Measurements from ENCODE around the gene RNF44. TPM values are rescaled to one million over a fixed set of nuclear protein-coding genes. Genes with fewer than 3 reads are reported as not detected.
"Not testable (repeated sequence)": the region's sequence is repeated elsewhere in the genome, so short reads cannot be mapped to it uniquely, and the experiment has no call there.

Gene RNF44
- total and polyA plus RNA-seq, 2 donors (not counting 1 experiment from before 2014, with no cell fraction given), result 1.4 to 2.6 TPM

- TF ChIP-seq CTCF (conservative IDR thresholded peaks at IDR 0.05 in 1 of 2, IDR thresholded peaks at IDR 0.05 in 1 of 2; ENCODE audit: low read depth in 1 of 2, low read length in 2 of 2) (no peak), EZH2 (IDR thresholded peaks at IDR 0.05; ENCODE audit: low read length, missing control alignments) (no peak)
- no peaks in the 10 kb centered on the region for H3K4me1 ChIP-seq (ENCODE audit: control insufficient read depth, extremely low read depth, insufficient read depth, low read length)
- peaks cover 21% of the 10 kb centered on the region for H3K36me3 ChIP-seq (ENCODE audit: control insufficient read depth, insufficient read depth, low read length)
- no peak overlapping the region for H2AFZ ChIP-seq (ENCODE audit: low read length)
- no peak overlapping the region for H3K27ac ChIP-seq (ENCODE audit: insufficient read depth, low read length)
- no peak overlapping the region for H3K4me3 ChIP-seq (replicated peaks in 1 of 4; ENCODE audit: control extremely low read depth in 1 of 4, insufficient read depth in 1 of 4, low read depth in 3 of 4, low read length in 4 of 4)
- no peak for DNase-seq (ENCODE audit: low read depth in 2 of 2)
- no peak overlapping the region for H3K9ac ChIP-seq (ENCODE audit: insufficient read depth, low read length)
- no peaks in the 10 kb centered on the region for H3K9me3 ChIP-seq (ENCODE audit: control insufficient read depth, insufficient read depth, low read depth, low read length)
- H3K4me2 ChIP-seq (ENCODE audit: extremely low read depth, insufficient read depth, low read length), result no peak overlapping the region
- H3K79me2 ChIP-seq (ENCODE audit: control insufficient read depth, insufficient read depth, low read length), result peaks cover 3% of the 10 kb centered on the region
- H3K27me3 ChIP-seq (ENCODE audit: control insufficient read depth, insufficient read depth, low read length), result no peaks in the 10 kb centered on the region
- H4K20me1 ChIP-seq (ENCODE audit: control insufficient read depth, extremely low read depth, insufficient read depth, low read length), result no peaks in the 10 kb centered on the region
Measured at GRCh38 chr5:176490301-176490700, 46.9 kb downstream of the RNF44 start.

- Histone ChIP-seq H3K27ac (ENCODE audit: insufficient read depth, low read length) (no peak overlapping the region), H3K9me3 (ENCODE audit: control insufficient read depth, insufficient read depth, low read depth, low read length) (no peaks in the 10 kb centered on the region), H3K36me3 (ENCODE audit: control insufficient read depth, insufficient read depth, low read length) (peaks cover 20% of the 10 kb centered on the region), H3K9ac (ENCODE audit: insufficient read depth, low read length) (no peak overlapping the region), H3K79me2 (ENCODE audit: control insufficient read depth, insufficient read depth, low read length) (peaks cover 5% of the 10 kb centered on the region), H3K27me3 (ENCODE audit: control insufficient read depth, insufficient read depth, low read length) (no peaks in the 10 kb centered on the region), H4K20me1 (ENCODE audit: control insufficient read depth, extremely low read depth, insufficient read depth, low read length) (no peaks in the 10 kb centered on the region), H3K4me3 (replicated peaks in 1 of 4; ENCODE audit: control extremely low read depth in 1 of 4, insufficient read depth in 1 of 4, low read depth in 3 of 4, low read length in 4 of 4) (no peak overlapping the region), H3K4me1 (ENCODE audit: control insufficient read depth, extremely low read depth, insufficient read depth, low read length) (no peaks in the 10 kb centered on the region), H3K4me2 (ENCODE audit: extremely low read depth, insufficient read depth, low read length) (no peak overlapping the region), H2AFZ (ENCODE audit: low read length) (no peak overlapping the region)
- TF ChIP-seq EZH2 (IDR thresholded peaks at IDR 0.05; ENCODE audit: low read length, missing control alignments), result no peak
- TF ChIP-seq CTCF (conservative IDR thresholded peaks at IDR 0.05 in 1 of 2, IDR thresholded peaks at IDR 0.05 in 1 of 2; ENCODE audit: low read depth in 1 of 2, low read length in 2 of 2), result no peak
- DNase-seq (ENCODE audit: low read depth in 2 of 2), result no peak
Measured at GRCh38 chr5:176489077-176489476, 48.1 kb downstream of the RNF44 start.

GRCh38 chr5:176487160-176487559 lies 50.0 kb downstream of the RNF44 start:
- H3K9ac ChIP-seq (ENCODE audit: insufficient read depth, low read length); H3K4me1 ChIP-seq (ENCODE audit: control insufficient read depth, extremely low read depth, insufficient read depth, low read length); H3K4me2 ChIP-seq (ENCODE audit: extremely low read depth, insufficient read depth, low read length); DNase-seq (ENCODE audit: low read depth in 2 of 2); H3K27ac ChIP-seq (ENCODE audit: insufficient read depth, low read length); H3K27me3 ChIP-seq (ENCODE audit: control insufficient read depth, insufficient read depth, low read length); H3K4me3 ChIP-seq (replicated peaks in 1 of 4; ENCODE audit: control extremely low read depth in 1 of 4, insufficient read depth in 1 of 4, low read depth in 3 of 4, low read length in 4 of 4); H3K9me3 ChIP-seq (ENCODE audit: control insufficient read depth, insufficient read depth, low read depth, low read length); H3K79me2 ChIP-seq (ENCODE audit: control insufficient read depth, insufficient read depth, low read length); H2AFZ ChIP-seq (ENCODE audit: low read length); H4K20me1 ChIP-seq (ENCODE audit: control insufficient read depth, extremely low read depth, insufficient read depth, low read length): not testable (repeated sequence)
- H3K36me3 ChIP-seq (ENCODE audit: control insufficient read depth, insufficient read depth, low read length), result peaks cover 11% of the 10 kb centered on the region

All from fibroblast of lung (primary cell).